B cell (primary cell): ENCODE data around the gene ZMYM2.

Experiments used
- EZH2 ChIP-seq: IDR thresholded peaks from 2 replicates; pipeline ENCODE4 v1.6.1; 2012; ENCODE audit warnings: borderline replicate concordance, low read depth, mild to moderate bottlenecking, moderate library complexity, low read length; ENCODE audit not compliant: insufficient read depth, poor library complexity, severe bottlenecking
- TF ChIP-seq, protein P1 (sequence below): fragments of 200-600 bp; IDR thresholded peaks from one replicate; pipeline ENCODE4 v1.8.0; 2022; ENCODE audit warnings: antibody characterized with exemption, mild to moderate bottlenecking

GRCh38 chr13:20132052-20132634 is 173.6 kb downstream of the ZMYM2 start:
- TF ChIP-seq, protein P1, sequence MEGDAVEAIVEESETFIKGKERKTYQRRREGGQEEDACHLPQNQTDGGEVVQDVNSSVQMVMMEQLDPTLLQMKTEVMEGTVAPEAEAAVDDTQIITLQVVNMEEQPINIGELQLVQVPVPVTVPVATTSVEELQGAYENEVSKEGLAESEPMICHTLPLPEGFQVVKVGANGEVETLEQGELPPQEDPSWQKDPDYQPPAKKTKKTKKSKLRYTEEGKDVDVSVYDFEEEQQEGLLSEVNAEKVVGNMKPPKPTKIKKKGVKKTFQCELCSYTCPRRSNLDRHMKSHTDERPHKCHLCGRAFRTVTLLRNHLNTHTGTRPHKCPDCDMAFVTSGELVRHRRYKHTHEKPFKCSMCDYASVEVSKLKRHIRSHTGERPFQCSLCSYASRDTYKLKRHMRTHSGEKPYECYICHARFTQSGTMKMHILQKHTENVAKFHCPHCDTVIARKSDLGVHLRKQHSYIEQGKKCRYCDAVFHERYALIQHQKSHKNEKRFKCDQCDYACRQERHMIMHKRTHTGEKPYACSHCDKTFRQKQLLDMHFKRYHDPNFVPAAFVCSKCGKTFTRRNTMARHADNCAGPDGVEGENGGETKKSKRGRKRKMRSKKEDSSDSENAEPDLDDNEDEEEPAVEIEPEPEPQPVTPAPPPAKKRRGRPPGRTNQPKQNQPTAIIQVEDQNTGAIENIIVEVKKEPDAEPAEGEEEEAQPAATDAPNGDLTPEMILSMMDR: no peak
- no peak for TF ChIP-seq EZH2
